GM21786 (cell line): ENCODE data around the gene ALPL.
"Not testable (repeated sequence)": the region's sequence is repeated elsewhere in the genome, so short reads cannot be mapped to it uniquely, and the experiment has no call there.

Experiments
- ATAC-seq: cut with Tn5 transposase; IDR thresholded peaks from one replicate; pipeline ENCODE4 v1.9.1; 2021; ENCODE audit not compliant: unreplicated experiment

The ALPL gene

DNA sequence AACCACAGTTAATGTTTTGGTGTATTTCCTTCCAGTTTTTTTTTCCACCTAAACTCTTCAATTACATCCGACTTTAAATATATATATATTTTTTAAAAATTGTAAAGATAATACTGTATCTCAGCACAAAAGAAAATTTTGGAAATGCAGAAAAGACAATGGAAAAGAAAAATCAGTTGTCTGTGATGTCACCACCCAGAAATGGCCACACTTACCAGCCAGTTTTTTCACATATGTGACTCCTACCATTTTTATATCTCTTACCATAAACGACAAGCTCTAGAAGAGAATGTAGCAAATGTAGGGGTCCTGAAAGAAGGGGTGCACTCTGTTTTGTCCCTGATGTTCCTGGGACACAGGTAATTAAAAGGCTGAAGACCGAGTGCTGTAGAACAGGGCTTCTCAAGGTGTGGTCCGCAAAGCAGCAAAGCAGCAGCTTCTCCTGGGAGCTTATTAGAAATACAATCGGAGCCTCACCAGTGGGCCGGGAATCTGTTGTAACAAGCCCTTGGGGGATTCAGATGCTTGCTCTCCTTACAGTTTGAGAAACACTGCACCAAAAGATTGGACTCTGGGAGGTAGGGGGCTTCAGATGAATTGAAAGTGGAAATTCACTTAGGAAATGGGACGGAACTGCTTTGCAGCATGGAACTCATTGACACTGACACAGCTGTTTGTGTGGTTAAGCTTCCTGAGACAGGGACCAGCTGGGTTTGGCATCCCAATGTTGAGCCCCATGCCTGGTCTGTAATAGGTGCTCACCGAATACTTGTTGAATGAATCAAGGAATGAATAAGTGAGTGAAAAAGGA is 44.1 kb downstream of the ALPL start:
- no peak for ATAC-seq

DNA sequence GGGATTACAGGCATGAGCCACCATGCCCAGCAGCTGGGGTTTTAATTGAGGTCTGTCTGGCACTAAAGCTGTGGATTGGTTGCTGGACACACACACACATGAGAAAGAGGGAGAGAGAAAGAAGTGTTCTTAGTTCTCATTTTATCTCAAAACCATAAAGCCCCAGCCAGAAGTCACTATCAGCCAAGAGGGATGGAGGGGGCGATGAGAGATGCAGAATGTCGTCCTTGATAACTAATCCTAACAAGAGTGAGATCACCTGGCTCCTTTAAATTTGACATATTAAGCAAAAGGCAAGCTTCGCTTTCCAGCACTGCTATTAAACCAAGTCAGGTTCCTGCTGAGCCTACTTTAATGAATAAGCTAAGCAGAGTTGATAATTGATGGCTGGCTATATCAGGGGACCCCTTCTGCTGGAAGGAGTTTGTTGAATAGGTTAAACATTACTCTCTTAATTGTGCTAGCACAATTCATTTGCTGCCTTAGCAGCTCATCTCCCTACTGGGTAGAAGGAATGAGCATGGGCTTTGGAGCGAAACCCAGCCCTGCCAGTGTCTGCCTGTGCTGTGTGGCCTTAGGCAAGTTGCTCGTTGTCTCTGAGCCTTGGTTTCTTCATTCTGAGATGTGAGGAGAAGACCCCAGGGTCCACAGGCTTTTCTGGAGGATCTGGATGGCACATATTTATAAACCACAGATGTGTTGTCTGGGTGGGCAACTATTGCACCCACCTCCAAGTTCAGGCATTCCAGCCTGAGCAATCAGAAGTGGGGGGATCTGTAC is 50.8 kb downstream of the ALPL start:
- ATAC-seq: no peak

DNA sequence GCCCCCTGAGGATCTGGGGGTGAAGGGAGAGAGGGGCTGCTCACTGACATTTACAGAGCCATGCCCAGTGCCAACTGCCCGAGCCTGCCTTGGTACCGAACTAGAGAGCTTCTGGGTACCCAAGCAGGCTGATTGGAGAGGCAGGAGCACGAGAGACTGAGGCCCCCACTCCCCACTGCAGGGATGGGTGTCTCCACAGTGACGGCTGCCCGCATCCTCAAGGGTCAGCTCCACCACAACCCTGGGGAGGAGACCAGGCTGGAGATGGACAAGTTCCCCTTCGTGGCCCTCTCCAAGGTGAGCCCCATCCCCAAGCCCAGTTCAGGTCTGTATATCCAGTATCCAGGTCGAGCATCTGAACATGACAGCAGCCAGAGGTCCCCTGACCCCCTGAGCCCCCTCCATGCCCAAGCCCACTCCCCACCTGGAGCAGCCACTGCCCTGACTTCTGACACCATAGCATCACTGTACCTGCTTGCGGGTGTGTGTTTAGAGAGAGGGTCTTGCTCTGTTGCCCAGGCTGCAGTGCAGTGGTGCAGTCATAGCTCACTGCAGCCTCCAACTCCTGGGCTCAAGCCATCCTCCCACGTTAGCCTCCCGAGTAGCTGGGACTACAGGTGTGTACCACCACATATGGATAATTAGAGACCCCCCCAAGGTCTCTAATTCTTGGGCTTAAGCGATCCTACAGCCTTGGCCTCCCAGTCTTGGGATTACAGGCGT is 51.9 kb downstream of the ALPL start:
- ATAC-seq: no peak

DNA sequence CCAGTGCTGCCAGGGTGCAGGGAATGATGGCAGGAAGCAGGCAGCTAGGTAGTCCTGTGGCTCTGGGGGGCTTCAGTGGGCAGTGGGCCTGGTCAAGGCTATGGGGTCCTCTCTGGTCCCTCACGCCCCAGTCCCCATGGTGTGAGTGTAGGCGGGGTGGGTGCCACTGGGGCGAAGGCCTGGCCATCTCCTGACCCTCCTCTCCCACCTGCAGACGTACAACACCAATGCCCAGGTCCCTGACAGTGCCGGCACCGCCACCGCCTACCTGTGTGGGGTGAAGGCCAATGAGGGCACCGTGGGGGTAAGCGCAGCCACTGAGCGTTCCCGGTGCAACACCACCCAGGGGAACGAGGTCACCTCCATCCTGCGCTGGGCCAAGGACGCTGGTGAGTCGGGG is 53.7 kb downstream of the ALPL start:
- no peak for ATAC-seq

DNA sequence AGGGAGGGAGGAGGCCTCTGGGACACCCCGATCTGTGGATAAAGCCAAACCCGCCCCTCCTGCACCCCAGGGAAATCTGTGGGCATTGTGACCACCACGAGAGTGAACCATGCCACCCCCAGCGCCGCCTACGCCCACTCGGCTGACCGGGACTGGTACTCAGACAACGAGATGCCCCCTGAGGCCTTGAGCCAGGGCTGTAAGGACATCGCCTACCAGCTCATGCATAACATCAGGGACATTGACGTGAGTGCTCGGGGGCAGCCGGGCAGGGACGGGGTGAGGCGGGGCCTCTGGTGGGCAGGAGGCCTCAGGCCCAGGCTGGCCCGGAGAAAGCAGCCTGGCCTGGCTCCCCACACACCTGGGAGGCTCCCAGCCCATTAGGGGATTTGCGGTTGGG is 54.7 kb downstream of the ALPL start:
- ATAC-seq: no peak

DNA sequence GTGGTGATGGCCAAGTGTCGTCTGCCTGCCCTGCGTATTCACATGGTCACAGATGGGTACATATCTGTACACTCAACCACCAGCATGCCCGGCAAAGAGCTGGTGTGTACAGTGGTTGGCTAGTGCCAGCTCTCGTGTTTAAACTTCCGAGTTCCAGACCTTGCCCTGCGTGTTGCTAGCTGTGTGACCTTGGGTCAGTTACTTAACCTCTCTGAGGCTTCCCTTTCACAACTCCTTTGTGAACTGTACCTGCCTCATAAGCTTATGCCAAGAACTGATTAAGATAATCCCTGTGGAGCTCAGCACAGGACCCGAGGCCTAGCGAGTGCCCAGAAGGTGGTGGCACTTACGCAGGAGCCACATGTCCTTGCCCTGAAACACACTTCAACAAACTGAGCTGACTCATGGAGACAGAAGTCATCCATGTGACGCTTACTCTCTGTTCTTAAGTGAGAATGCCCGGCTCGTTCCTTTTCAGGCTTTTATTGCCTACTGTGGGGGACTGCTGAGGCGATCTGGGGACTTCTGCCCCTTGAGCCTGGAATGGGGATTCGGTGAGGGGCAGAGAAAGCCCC is 55.4 kb downstream of the ALPL start:
- no peak for ATAC-seq

DNA sequence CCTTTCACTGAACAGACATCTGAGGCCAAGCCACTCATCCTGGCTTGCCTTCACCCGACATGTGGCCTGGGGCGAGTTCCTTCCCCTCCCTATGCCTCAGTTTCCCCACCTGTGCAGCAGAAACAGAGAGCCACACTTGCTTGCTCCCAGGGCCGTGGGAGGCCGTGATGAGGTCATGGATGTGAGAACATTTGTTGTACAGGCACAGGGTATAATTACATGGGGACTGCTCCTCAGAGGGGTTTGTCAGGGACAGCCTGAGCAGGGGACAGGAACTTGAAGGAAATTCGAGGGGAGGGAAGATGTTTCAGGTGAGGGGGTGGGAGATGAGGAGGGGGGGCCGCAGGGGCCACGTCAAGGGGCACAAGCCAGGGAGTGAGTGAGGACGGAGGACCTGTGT is 56.1 kb downstream of the ALPL start:
- no peak for ATAC-seq

DNA sequence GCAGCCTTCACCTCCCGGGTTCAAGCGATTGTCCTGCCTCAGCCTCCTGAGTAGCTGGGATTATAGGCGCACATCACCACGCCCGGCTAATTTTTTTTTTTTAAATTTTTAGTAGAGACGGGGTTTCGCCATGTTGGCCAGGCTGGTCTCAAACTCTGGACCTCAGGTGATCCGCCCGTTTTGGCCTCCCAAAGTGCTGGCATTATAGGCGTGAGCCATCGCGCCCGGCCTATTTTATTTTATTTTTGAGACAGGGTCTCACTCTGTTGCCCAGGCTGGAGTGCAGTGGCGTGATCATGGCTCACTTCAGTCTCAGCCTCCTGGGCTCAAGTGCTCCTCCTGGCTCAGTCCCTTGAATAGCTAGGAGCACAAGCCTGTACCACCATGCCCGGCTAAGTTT is 57.1 kb downstream of the ALPL start:
- ATAC-seq: not testable (repeated sequence)

DNA sequence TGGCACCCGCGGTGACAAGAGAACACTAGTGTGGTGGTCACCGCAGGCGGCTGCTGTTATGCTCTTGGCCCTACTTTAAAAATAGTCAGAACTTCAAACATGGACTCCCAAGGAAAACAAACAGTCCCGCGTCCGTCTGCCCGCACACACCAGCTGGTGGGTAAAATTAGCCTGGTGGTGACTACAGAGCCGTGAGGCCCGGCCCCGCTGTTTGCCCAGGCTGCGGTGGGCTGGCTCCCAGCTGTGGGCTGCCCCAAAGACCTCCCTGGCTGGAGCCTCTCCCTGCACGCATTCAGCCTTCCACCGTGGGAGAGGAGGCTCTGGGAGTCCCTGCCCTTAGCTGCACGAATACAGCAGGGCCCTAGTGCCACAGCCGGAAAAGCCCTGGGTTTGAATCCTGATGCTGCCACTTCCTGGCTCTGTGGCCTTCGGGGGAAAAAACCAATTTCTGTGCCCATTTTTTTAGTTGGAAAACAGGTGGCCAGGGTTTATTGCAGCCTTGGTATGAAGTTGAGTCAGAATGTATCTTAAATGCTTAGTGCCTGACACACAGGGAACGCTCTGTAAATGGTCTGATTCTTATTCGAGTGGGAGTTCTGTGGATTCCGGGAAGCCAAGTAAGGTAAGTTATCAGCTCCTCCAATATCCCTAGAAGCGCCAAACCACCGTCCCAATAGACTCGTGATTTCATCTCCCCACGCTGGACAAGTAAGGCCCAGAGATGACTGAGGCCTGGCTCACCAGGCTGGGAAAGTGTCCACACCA is 58.2 kb downstream of the ALPL start:
- no peak for ATAC-seq

DNA sequence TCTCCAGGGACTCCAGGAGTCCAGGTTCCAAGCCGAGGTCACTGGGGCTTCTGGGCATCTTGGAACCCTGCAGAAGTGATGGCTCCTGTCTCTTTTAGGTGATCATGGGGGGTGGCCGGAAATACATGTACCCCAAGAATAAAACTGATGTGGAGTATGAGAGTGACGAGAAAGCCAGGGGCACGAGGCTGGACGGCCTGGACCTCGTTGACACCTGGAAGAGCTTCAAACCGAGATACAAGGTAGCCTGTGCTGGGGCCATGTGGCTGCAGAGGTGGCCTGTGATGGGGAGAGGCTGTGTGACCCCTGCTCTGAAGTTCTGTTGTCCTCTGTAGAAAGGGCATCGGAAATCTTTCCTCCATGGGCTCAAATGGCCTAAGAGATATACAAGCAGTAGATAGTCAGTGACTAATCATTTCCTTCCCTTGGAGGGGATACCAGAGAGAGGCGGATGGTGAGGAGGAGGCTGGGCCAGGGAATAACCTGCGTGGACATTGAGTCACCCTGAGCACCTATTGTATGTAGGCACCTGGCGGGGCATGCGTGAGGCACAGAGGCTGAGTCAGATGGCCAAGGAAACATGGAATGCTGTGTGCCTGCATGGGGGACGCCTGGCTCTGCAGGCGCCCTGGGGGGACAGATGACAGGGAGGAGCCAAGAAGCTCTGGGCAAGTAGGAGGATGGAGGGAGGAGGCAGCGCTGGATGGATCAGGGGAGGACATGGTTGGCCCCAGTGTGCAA is 59.0 kb downstream of the ALPL start:
- ATAC-seq: no peak

DNA sequence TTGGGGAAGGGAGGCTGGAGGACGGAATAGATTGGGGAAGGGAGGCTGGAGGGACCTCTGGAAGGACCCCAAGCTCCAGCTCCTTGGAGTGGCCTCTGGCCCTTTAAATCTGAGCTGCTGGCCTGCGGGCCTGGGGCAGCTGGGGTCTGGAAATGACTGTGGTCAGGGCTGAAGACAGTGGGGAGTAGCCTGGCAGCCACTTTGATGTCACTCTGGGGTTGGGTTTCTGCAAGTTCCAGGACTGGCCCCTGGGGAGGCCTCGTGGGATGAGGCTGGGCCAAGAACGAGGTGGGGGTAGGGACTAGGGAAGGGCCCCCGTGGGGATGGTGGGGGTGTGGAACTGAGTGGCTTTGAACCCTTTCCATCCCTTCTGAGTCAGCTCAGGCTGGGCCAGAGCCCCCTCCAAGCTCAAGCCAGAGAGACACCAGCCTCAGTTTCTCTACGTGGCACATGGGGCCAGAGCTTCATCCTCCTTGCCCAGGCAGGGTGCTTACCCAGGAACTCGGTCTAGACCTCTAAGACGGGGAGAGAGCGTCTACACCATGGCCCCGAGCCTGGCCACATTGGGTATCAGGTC is 59.7 kb downstream of the ALPL start:
- ATAC-seq: no peak

DNA sequence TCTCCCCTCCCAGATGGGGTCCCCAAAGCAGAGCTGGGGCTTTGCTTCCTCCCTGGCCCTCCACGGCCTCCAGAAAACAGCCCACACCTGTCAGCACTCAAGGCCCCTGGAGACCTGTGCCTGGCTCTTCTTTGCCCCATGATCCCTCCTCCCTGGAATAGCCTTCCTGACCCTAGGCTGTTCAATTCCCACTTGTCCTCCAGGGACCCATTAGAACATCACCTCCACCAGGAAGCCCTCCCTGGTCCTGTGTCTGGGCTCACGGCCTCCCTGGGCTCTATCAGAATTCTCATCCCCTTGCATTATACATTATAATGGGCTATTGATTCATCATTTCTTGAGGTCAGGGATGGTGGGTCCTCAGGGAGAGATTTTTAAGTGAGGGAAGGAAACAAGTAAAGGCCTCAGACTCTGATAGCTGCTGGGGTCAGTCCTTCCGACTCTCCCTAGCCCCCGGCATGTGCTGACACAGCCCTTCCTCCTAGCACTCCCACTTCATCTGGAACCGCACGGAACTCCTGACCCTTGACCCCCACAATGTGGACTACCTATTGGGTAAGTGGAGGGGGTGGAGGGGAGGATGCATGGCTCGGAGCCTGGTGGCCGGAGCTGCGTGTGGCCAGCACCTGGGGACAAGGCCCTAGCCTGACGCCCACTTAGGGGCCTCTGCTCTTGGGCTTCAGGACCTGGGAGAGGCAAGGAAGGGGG is 60.8 kb downstream of the ALPL start:
- no peak for ATAC-seq

DNA sequence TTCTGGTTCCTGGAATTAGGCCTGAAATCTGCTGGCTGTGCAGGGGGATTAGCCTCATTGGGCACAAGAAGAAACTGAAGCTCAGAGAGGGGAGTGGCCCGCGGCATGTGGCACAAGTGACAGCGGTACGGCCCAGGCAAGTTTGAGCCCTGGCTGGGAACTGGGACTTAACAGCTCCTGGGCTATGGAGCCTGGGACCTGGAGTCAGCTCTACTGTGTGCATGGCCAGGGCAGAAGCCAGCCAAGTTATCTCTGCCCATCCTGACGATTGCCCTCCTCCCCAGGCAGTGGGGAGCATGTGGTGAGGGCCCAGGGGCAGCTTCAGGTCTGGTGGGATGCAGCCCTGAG is 61.3 kb downstream of the ALPL start:
- no peak for ATAC-seq

DNA sequence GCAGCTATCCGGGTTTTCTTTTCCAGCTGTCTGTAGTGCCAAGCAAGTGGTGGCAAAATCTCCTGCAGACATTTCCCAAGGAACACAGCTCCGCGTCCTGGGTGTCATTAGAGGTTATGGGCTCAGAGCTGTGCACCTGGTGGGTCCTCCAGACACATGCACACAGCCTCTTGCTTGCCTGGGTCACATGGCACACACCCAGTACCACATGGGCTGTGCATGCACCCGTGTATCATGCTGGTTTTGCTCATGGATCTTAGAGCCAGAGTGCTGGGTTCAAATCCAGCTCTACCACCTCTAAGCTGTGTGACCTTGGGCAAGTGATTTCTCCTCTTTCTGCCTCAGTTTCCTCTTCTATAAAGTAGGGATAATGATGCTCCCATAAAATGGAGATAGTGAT is 61.7 kb downstream of the ALPL start:
- no peak for ATAC-seq

DNA sequence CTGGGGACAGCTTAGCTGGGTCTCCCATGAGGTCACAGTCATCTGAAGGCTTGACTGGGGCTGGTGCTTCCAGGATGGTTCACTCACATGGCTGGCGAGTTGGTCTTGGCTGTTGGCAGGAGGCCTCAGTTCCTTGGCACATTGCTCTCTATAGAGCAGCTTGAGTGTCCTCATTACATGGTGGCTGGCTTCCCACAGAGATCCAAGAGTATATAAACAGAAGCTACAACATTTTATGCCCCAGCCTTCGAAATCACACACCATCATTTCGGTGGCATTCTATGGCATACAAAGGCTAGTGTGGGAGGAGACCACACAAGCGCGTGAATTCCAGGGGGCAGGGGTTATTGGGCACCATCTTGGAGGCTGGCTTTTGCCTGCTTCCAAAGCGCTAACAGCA is 63.0 kb downstream of the ALPL start:
- no peak for ATAC-seq

DNA sequence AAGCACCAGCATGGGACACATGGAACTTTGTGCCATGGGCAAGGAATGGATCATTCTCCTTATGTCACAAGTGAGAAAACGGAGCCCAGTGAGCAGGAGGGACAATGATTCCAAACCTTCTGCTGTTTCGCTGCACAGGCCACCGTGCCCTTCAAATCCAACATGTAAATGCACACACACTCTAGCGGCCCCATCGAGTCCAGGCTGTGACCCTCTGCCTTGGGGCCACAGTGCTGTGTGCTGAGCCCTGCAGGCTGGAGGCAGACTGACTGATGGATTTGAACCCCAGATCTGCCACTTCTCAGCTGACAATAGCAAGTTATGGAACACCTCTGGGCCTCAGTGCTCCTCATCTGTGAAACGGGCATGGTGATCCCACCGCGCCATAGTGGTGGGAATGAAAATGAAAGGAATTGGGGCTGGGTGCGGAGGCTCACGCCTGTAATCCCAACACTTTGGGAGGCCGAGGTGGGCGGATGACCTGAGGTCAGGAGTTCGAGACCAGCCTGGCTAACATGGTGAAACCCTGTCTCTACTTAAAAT is 63.6 kb downstream of the ALPL start:
- no peak for ATAC-seq

DNA sequence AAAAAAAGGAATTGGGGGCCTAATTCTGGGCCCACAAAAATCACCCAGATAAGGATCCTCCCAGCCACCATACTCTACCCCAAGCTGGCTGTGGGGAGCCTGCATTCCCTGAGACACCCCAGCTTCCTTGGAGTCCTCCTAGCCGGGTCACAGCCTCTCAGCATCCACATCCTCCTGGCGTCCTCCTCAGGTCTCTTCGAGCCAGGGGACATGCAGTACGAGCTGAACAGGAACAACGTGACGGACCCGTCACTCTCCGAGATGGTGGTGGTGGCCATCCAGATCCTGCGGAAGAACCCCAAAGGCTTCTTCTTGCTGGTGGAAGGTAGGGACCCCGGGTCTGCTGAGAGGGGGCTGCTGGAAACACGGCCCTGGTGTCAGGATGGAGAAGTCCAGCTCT is 64.3 kb downstream of the ALPL start:
- ATAC-seq: no peak

DNA sequence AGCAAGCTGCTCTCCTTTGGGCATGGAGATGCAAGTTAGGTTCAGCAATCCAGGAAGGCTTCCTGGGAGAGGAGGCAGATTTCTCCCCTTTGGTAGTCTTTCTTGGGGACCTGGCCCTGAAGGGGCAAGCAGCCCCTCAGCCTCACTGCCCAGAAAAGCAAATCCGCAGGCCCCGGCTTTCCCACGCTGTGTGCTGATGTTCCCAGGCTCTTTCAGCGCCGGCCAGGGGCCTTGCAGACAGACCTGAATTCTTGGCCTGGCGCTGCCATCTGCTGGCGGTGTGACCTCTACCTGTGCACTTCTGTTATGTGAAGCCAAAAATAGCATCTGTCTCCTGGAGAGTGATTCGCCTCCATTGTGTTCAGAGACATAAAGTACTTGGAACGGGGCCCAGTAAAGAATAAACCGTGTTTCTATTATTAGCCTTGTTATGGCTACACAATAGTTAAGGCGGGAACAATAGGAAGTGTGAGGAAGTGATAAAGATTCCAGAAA is 64.8 kb downstream of the ALPL start:
- no peak for ATAC-seq
